ENCODE data around the gene LIMD2.
"Not testable (repeated sequence)": the region's sequence is repeated elsewhere in the genome, so short reads cannot be mapped to it uniquely, and the experiment has no call there.

Gene LIMD2

DNA sequence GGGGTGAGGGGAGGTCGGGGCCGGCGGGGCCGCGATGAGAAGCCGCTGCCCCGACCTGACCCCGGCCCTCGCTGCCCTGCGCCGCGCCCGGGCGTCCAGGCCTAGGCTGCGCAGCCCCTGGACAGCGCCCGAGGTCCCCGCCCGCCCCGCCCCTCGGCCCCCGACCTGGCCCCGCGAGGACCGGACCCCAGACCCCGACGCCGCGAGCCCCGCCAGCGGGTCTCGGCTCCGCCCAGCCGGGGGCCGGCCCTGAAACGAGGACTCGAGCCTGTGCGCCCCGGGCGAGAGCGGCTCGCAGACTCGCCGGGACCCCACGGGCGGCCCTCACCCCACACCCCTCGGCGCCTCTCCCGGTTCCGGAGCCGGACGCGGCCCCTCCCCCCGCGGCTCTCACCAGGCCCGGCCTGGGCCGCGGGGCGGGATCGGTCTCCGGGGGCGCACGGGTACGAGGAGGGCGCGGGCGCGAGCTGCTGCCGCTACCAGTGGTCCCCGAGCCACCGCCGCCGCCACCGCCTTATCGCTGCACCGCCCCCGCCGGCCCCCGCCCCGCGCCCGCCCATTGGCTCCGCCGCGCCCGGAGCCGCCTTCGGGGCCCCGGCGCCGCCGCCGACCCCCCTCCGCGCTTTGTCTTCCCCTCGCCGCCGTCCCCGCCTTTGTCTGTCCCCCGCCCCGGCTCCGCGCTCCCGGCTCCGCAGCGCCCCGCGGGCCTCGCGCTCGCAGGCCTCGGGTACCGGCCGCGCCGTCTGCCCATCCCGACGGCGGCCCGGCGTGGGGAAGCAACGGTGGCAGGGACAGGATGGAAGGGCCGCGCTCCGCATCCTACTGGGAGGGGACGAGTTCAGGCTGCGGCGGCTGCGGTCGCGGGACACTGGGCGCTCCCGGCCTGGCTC lies at the start of gene LIMD2:
TSS of gene LIMD2 (minus strand) at position 488 of the 890 bp plus-strand sequence. CDS start 827 bp downstream, outside the sequence.
- DNase-seq (ENCODE audit: insufficient read length, low spot score) = no peak
- no peak for FAIRE-seq

DNA sequence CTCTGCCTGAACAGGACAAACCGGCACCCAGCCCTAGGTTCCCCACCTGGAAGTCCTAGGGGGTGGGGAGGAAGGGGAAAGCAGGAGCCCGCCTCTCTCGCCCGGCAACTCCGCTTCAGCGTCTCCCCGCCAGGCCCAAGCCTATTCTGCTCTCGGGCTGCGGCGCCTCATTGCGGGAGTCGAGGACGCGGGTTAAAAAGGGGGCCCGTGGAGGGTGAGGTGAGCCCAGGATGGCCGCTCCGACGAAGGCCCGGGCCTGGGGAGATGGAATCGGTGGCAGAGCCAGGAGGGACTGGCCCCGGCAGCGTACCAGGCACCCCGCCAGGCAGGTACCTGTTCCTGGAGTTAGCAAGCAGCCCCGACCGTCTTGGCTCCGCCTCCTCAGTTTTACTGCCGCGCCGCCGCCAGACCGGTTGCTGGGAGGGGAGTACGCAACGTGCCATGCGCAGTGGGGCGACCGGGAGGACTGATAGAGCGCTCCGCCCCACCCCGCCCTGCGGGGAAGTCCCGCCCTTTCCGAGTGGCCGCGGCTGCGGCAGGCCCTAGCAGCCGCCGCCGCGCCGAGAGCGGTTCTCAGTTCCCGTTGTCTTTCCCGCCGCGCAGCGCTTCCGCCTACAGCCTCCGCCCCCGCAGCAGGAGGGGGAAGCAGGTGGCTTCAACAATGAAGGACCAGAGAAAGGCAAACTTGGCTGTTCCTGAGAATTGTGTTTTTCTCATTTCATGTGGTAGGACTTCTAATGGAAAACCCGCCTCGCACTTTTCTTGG lies 41.7 kb upstream of the LIMD2 start, which contains the start of gene STRADA:
TSS of gene STRADA (minus strand) at position 392 of the 766 bp plus-strand sequence. CDS start 13,430 bp downstream, outside the sequence.
- peak; percentile 72 for DNase-seq (ENCODE audit: insufficient read length, low spot score)
- no peak for FAIRE-seq

DNA sequence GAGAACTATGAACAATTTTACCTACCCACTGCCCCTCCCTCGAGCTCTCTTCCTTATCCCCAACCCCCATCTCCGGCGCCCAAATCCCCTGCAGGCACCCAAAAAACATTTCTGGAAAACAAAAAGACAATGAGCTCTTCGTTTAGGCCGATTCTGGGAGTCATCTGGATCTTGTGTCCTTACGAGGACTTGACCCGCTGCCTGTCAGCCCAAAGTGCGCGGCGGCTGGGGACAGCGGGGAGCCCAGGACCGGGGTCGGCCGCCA lies 41.1 kb upstream of the LIMD2 start:
- no peak for FAIRE-seq
- peak; percentile 21 for DNase-seq (ENCODE audit: insufficient read length, low spot score)

DNA sequence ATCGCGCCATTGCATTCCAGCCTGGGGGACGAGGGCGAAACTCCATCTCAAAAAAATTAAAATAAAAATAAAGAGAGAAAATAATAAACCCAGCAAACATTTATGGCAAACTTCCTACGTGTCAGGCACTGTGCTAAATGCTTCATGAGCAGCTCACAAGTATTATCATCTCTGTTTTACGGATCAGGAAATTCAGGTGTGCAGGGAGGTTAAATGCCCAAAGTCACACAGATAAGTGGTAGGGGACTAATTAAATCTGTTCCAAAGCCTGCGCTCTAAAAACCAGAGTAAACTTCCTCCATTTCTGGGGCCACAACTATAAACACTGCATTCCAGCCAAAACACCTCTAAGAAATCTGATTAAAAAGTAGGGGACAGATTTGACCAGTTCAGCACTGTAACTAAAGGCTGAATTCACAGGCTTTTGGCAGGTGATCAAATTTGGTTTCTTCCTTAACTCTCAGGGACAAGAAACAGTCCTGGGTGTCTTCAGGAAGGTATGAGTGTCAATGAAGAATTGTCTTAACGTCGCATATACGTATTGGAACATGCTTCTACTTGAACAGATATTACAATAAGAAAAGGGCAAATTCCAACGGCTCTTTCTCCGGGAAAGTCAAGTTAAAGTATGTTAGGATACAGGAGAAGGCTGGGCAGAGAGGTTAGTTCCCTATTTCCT lies 40.7 kb upstream of the LIMD2 start:
- no peak for FAIRE-seq
- DNase-seq (ENCODE audit: insufficient read length, low spot score) = no peak

DNA sequence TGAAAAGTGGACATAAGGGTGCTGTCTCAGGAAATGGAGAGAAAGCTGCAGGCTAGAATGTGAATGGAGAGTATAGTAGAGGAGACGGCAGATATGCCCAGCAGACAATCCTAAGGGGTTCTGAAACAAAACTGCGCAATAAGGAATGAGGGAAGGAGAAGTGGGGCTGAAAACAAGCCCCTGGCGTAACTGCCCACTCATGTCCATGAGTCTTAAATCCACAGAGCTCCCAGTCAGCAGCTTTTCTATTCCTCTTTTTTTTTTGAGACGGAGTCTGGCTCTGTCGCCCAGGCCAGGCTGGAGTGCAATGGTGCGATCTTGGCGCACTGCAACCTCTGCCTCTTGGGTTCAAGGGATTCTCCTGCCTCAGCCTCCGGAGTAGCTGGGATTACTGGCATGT lies 35.8 kb upstream of the LIMD2 start:
- FAIRE-seq = no peak

DNA sequence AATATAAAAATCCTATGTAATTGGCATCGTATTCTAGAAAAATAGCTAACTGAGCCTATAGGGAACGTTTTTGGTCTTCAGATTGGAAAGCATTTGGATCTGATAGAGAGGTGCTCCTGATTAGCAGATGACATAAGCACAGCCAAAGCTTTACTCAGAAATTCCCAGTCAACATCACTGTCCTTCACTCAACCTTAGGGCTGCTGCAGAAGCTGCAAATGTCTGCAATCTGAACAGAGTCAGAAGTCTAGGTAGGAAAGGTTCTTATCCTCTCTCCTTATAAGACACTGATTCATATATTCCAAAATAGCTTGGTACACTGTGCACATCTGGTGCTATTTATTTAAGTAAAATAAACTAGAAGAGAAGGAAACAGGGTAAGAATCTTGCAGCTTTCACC lies 22.5 kb upstream of the LIMD2 start:
- no peak for FAIRE-seq

More for the DNA sequence above, 35.8 kb upstream of the LIMD2 start:
- DNase-seq (ENCODE audit: insufficient read length, low spot score) = no peak

DNA sequence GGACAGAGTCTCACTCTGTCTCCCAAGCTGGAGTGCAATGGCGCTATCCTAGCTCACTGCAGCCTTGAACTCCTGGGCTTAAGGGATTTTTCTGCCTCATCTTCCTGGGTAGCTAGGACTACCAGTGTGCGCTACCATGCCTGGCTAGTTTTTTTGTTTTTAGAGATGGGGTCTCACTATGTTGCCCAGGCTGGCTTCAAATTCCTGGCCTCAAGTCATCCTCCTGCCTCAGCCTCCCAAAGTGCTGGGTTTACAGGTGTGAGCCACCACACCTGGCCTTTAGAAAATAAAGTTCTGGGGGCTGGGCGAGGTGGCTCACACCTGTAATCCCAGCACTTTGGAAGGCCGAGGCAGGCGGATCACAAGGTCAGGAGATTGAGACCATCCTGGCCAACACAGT lies 20.3 kb upstream of the LIMD2 start:
- FAIRE-seq; DNase-seq (ENCODE audit: insufficient read length, low spot score): not testable (repeated sequence)

More for the DNA sequence above, 22.5 kb upstream of the LIMD2 start:
- no peak for DNase-seq (ENCODE audit: insufficient read length, low spot score)

DNA sequence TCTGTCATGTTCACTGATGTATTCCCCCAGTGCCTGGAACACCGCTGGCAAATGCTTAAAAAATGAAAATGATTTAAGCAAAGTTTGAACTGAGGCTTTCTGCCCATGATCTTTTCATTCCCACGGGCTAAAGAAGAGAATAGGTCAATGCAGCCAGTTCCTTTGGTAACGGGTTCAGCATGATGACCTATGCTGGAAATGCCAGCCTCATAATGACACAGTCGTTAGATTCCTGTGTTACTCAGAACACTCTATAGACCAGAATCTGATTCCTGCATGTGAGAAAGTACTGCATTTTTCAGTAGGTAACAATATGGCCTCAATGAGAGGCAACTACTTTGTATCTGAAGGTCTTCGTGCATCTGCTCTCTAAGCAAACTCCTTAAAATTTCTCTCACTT lies 19.1 kb upstream of the LIMD2 start:
- no peak for FAIRE-seq
- DNase-seq (ENCODE audit: insufficient read length, low spot score) = no peak

DNA sequence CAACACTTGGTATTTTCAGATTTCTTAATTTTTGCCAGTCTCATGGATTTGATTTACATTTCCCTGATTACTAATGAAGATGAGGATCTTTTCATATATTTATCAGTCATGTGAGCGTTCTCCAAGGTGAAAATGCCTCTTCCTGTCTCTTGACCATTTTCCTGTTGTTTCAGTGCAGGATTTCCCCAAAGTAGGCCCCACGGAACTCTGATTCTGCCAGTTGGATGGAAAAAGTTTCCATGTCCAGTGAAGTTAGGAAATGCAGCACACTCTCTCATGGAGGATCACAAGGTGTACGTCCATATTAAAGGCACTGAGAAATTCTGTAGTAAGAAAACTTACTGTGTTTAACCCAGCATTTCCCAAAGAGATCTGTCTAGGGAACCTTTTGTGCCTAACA lies 16.5 kb upstream of the LIMD2 start:
- no peak for FAIRE-seq

DNA sequence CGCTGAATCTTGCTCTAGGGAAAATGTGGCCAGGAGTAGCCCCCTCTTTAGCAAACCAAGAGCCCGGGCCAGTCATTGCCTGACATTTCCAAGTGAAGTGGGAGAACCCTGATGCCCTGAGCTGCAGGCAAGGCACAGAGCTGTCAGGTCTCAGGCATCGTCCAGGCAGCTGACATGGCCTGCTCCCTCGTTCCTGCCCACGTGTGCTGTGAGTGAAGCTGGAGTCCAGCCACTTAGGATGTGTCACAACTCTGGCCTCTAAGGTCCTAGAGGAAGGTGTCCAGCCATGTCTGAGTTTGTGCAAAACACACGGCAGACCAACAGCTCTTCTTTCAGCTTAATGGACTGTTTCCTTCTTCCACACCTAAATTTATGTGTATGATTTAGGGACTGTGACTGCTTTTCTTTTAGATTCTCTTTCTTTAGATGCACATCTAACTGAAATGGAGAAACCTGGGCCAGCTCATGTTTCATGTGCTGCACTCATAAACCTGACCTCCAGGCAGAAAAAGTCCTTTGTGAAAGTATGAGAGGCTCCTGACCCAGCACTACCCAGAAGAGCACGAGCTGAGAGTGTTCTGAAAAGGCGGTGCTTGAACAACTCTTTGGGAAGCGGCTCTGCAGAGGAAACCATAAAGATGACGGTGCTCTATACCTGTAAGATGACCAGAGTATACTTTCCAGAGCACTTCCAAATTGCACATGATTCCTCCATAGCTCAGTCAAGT lies 14.8 kb upstream of the LIMD2 start:
- no peak for FAIRE-seq
- DNase-seq (ENCODE audit: insufficient read length, low spot score) = no peak

More for the DNA sequence above, 16.5 kb upstream of the LIMD2 start:
- DNase-seq (ENCODE audit: insufficient read length, low spot score) = no peak

DNA sequence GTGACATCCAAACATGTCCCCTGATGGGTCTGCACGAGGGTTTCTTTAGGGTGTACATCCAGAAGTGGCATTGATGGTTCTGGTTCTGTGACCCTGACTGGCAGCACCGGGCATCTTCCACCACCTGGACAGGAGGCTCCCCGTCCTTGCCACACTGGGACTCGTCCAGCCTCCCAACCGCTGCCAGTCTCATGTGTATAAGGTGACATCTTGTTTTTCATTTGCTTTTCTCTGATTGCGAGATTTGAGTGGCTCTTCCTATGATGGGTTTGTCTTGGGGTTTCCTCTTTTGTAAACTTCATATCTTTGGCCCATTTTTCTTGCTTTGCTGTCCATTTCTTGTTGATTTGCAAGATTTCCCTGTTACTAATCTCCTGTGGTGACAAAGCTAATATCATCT lies 9.2 kb upstream of the LIMD2 start:
- FAIRE-seq = no peak

DNA sequence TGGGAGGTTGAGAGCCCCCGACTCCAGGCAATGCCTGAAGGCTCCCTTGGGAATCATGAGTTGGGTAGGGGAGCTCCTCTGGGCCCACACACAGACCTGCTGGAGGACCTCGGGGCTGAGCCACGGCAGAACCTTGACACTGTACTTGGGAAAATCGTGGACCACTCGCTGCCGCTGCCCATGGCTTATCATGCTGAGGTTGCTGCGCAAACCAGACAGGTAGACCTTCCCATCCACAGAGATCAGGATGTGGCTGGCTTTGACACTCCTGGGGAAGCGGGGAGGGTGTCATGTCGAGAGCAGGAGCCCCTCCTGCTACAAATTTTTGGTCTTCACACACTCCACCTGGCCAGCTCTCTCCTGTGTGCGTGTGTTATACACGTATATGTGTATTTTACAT lies 7.2 kb upstream of the LIMD2 start:
- DNase-seq (ENCODE audit: insufficient read length, low spot score) (no peak), FAIRE-seq (no peak)

More for the DNA sequence above, 9.2 kb upstream of the LIMD2 start:
- DNase-seq (ENCODE audit: insufficient read length, low spot score) = no peak

DNA sequence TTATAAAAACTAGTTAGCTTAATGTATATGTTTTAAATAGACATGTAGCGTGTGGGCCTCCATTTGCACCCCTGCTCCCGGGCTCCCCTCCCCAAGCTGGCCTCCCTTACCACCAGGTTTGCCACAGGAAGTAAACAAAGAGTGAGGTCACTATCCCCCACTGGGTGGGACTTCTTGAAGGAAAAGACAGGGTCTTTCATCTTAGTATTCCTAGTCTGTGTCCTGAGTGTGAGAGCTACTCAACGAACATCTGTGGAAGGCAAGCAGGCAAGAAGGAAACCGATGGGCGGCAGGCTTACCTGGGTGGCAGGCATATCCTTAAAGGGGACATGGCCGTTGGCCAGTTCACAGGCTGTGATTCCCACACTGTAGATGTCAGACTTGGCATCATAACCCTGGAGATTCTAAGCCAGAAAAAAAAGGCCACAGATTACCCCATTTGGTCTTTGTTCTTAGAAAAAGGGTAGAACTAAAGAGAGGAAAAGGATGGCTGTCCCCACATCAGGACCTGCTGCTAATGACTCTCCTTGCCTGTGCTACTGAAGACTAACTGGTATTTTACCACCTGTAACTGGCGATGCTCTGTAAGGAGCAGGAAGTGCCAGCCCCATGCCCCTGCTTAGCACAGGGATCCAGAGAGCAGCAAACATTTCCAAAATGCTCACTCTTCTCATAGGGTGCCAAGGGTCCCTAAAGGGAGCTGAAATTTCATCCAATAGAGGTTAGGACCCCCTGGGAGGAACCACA lies 6.6 kb upstream of the LIMD2 start:
- DNase-seq (ENCODE audit: insufficient read length, low spot score) = no peak
- no peak for FAIRE-seq

DNA sequence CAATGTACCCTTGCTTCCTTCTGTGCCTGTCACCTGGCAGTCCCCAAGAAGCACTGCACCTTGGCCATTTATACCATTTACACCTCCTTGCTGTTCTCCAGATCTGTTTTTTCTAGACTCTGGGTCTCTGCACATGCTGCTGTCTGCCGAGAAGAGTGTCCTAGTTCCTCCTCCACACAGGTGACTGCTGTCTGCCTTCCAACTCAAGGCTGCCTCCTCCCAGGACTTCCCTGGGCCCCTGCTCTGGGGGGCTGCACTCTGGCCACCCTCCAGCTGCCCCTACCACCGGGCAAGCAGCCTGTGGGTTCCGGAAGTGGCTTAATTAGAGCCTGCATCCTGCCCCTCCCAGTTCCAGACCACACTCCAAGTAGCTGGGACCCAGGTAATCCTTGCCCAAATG lies 5.7 kb upstream of the LIMD2 start:
- FAIRE-seq = no peak
- DNase-seq (ENCODE audit: insufficient read length, low spot score) = no peak

DNA sequence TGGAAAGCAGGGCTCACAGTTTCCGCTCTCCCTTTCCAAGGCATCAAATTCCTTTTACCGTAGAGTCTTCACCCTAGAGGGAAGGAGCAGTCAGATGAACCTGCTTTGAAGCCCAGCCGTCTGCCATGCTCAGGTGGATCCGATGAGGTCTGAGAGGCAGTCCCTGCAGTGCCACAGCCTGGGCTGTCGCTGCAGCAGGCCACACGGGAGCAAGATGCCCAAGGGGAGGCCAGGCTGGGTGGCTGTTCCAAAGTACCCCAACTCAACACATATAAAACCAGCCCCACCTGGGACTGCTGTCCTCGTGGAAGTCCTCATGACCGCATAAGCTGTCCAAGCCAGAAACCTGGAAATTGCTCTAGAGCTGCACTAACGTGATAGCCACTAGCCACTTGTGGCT lies 4.9 kb upstream of the LIMD2 start:
- DNase-seq (ENCODE audit: insufficient read length, low spot score) = no peak
- no peak for FAIRE-seq

DNA sequence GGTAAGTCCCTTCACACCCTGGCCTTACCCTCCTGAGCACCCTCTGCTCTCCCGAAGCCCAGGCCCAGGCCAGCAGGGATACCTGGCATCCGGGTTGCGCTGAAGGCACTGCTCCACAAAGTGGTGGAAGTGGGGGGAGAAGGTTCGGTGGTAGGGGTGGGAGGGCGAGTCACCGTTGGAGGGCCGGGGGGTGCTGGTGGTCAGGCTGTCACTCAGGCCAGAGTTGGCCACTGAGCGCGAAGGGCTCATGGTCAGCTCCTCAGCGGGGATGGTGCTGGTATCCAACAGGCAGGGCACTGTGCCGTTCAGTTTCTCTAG lies 4.3 kb upstream of the LIMD2 start:
- DNase-seq (ENCODE audit: insufficient read length, low spot score) = no peak
- FAIRE-seq = no peak

DNA sequence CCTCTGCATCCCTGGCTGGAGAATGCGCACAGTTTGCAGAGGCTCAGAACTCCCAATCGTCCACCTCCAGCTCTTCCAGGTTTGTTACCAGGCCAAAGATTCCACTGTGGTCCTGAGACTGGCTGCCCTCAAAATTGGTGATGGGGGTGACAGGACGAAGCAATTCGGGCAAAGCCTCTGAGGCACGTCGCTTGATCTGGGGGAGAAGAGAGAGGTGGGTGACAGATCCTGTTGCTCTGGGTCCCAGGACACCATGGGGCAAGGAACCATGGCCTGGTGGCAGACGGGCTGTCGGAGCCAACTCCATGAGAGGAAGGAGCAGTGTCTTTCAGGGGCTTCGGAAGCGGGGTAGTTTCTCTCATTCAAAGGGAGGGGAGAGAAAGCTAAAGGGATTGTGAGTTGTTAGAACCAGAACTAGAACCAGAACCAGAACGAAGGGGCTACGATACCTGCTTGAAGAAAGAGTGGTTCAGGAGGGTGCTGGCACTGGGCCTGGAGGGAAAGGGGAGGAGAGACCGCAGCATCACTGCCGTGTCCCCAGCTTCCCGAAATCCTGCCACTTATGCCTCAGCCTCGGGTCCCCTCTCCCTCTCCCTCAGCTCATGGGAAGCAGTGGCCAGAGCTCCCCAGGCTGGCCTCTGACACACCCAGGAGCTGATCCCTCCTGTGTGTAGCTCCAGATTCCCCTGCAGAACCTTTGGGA lies 3.8 kb upstream of the LIMD2 start:
- FAIRE-seq (no peak), DNase-seq (ENCODE audit: insufficient read length, low spot score) (no peak)

DNA sequence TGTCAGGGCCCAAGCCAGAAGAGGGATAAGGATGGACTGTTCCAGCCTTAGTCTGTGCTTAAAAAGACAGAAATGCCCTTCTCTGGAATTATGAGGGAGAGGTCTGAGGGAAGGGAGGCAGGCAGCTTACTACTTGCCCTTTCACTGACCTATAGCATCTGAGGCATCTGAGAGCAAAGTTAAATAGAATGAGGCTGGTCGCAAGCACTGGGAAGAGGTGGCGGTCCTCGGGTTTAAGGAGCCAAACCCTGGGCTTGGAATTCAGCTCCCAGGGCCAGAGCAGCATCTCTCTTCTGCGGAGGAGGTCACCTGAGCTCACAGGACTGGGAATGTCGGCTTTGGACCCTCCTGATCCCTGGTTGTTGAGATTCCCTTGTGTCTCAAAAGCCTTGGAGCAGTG lies 3.1 kb upstream of the LIMD2 start:
- DNase-seq (ENCODE audit: insufficient read length, low spot score) = no peak
- no peak for FAIRE-seq

DNA sequence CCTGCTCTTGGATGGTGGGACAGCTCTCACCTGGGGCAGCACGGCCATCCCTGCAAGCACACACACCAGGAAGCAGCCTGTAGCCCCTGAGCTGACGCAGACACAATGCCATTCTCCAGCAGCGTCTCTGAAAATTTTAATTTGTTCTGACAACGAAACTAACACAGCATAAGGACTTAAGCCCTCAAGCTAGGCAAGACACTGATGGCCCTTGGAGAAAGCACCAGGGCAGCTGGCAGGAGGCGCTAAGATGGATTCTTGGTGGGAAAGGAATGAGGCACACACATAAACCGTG lies 2.7 kb upstream of the LIMD2 start:
- DNase-seq (ENCODE audit: insufficient read length, low spot score) = no peak
- FAIRE-seq = no peak

Measured in GM19239 (cell line).